ENCODE results near the gene DSP. TPM values are rescaled to one million over a fixed set of nuclear protein-coding genes. Genes with fewer than 3 reads are reported as not detected.
A peak's percentile ranks its signal among the peaks of the same experiment; 100 is the strongest.

Gene DSP
- total and polyA plus RNA-seq, 12 donors: 4.1 to 61.4 (median 38.8) TPM

DNA sequence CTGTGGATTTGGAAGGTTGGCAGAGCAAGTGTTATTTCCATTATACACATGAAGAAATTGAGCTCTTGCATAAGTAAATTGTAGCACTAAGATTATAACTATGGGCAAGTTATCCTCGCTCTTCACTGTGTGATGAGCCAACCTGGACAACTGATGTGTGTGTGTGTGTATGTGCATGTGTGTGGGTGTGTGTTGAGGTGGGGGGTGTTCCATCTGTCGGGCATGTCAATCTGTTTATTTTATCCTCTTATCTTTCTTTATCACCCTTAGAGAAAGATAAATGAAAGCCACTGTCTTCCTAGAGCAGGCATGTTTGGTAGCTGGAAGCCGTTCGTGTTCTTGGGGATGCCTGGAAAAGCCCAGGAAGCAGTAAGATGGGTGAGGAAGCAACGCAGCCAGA lies 3.0 kb upstream of the DSP start:
- Histone ChIP-seq H3K4me1 (replicated peaks in 1 of 2) (peaks cover 0 to 7% of the 10 kb centered on the region in 2 donors), H3K9me3 (replicated peaks in 1 of 3) (no peaks in the 10 kb centered on the region), H3K4me3 (no peak overlapping the region), H3K36me3 (replicated peaks in 1 of 2) (no peaks in the 10 kb centered on the region), H3K27ac (no peak overlapping the region), H3K27me3 (peaks cover 5% of the 10 kb centered on the region)
- WGBS, 4 donors: 69 to 82% (median 76%) methylated on average over 5 of the region's 5 CpGs
- intact Hi-C loops (cut with DNase I): no loop called here
- DNase-seq: no peak
- TF ChIP-seq POLR2A (IDR thresholded peaks at IDR 0.05): no peak
- TF ChIP-seq, protein P1, sequence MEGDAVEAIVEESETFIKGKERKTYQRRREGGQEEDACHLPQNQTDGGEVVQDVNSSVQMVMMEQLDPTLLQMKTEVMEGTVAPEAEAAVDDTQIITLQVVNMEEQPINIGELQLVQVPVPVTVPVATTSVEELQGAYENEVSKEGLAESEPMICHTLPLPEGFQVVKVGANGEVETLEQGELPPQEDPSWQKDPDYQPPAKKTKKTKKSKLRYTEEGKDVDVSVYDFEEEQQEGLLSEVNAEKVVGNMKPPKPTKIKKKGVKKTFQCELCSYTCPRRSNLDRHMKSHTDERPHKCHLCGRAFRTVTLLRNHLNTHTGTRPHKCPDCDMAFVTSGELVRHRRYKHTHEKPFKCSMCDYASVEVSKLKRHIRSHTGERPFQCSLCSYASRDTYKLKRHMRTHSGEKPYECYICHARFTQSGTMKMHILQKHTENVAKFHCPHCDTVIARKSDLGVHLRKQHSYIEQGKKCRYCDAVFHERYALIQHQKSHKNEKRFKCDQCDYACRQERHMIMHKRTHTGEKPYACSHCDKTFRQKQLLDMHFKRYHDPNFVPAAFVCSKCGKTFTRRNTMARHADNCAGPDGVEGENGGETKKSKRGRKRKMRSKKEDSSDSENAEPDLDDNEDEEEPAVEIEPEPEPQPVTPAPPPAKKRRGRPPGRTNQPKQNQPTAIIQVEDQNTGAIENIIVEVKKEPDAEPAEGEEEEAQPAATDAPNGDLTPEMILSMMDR (IDR thresholded peaks at IDR 0.05): no peak

DNA sequence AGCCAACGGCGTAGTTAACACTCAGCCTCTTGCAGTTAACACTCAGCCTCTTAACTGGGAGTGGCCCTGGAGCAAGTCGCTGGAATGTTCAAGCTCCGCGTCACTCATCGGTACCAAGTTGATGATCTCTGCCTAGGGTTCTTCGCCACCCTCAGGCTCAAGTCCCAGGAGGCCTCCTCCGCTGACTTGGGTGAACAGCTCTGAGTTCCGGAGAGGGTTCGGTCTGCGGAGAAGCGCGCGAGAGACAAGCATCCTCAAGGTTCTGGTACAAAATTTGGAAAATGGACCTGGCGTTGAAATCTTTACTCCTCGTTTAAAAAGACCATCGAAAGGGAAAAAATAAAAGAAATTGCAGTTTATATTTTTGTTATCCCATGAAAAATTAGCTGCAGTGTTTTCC lies 876 bp upstream of the DSP start:
- H3K4me3 ChIP-seq: peak overlapping the region in 1 of 4 donors; percentile 70
- DNase-seq: no peak
- H3K4me1 ChIP-seq (replicated peaks in 1 of 2): peaks cover 0 to 13% of the 10 kb centered on the region in 2 donors
- no peaks in the 10 kb centered on the region for H3K36me3 ChIP-seq (replicated peaks in 1 of 2)
- TF ChIP-seq, protein P1 (IDR thresholded peaks at IDR 0.05): no peak
- TF ChIP-seq POLR2A (IDR thresholded peaks at IDR 0.05): no peak
- H3K27ac ChIP-seq: no peak overlapping the region
- 41 to 64% (median 53%) methylated on average over 16 to 17 of the region's 17 CpGs for WGBS, 4 donors
- intact Hi-C loops (cut with DNase I): no loop called here
- no peaks in the 10 kb centered on the region for H3K9me3 ChIP-seq (replicated peaks in 1 of 3)
- H3K27me3 ChIP-seq: peaks cover 5% of the 10 kb centered on the region

DNA sequence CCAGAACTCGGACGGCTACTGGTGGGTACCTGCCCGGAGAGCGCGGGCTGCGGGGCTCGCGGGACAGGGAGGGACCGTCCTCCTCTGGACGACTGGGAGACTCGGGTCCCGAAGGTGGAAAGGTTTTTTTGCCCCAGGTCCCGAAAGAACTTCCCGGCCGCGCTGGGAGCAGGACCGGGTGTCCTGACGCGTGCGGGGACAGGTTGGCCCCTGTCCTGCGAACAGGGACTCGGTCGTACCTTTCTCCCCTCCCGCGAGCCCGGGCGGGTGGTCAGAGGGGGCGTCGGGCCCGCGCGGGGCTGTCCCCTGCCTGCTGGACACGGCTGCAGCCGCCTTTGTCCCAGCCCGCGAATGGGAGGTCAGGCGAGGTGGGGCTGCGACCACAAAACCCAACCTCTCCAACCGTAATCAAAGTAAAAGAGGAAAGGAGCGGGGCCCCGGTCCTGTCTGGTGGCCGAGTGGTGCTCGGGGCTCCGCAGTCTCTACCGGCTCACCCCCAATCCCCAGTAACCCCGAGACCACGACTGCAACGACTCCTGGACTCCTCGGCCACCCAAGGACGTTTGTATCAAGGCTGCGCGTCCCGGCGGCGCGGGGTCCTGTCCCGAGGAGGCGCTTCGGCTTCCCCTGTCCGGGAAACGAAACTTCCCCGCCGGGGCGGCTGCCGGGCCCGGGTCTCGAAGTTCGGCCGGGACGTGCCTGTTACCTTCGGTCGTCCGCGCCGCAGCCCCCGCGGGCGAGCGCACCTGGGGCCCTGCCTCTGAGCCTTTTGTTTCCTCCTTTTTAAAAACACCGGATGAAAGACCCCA lies 798 bp downstream of the DSP start:
- 0 to 2% (median 1%) methylated on average over 22 to 80 of the region's 80 CpGs; no CpG with 5 or more reads in 1 of the 4 donors for WGBS, 4 donors
- H3K36me3 ChIP-seq (replicated peaks in 1 of 2): no peaks in the 10 kb centered on the region
- peak overlapping the region; percentile 80 to 93 (median 88) for H3K27ac ChIP-seq
- intact Hi-C loops (cut with DNase I): no loop called here
- H3K4me1 ChIP-seq (replicated peaks in 1 of 2): peaks cover 0 to 21% of the 10 kb centered on the region in 2 donors
- no peaks in the 10 kb centered on the region for H3K9me3 ChIP-seq (replicated peaks in 1 of 3)
- peak in 6 of 7 donors; percentile 30 to 53 (median 46) for DNase-seq
- peaks cover 5% of the 10 kb centered on the region for H3K27me3 ChIP-seq
- TF ChIP-seq, protein P1 (IDR thresholded peaks at IDR 0.05): no peak
- no peak for TF ChIP-seq POLR2A (IDR thresholded peaks at IDR 0.05)
- peak overlapping the region; percentile 51 to 79 (median 71) for H3K4me3 ChIP-seq

DNA sequence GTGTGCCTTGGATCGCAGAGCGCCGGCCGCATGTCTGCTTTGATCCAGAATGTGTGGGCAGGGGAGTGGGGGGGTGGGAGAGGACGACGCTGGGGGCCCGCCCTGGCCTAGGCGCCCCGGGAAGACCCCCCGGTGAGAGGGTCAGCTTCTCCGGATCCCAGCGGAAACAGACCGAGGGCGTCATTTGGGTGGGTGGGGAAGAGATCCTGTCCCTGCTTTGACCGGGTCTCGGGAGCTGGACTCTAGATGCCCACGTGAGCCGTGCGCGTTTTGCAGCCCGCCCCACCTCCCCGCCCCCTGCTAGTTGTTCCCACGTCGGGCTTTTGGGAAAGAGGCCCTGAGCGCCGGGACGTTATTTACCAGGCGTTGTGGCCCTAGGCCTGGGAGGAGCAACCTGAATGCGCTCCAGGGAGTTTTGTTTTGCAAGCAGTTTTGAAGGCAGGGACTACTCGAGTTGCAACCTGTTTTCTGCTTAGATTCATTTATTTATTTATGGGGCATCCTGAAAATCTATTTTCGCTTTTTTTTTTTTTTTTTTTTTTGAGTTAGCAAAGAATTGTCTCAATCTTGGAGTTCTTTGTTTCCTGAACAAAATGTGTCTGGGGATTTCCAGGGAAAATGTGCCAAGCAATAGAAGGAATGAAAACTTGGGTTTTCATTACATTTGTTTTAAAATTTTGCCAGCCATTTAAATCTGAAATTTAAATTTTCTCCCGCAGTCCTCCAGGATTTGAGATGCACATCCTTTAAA lies 1.6 kb downstream of the DSP start:
- peaks cover 0 to 21% of the 10 kb centered on the region in 2 donors for H3K4me1 ChIP-seq (replicated peaks in 1 of 2)
- H3K4me3 ChIP-seq: peak overlapping the region in 3 of 4 donors; percentile 70 to 79 (median 72)
- intact Hi-C loops (cut with DNase I): no loop called here
- no peaks in the 10 kb centered on the region for H3K36me3 ChIP-seq (replicated peaks in 1 of 2)
- peak overlapping the region; percentile 80 to 93 (median 88) for H3K27ac ChIP-seq
- DNase-seq: peak; percentile 75 to 91 (median 87)
- no peaks in the 10 kb centered on the region for H3K9me3 ChIP-seq (replicated peaks in 1 of 3)
- 4 to 10% (median 7%) methylated on average over 13 to 32 of the region's 32 CpGs for WGBS, 4 donors
- TF ChIP-seq, protein P1 (IDR thresholded peaks at IDR 0.05): no peak
- peak in 1 of 2 donors; percentile 67 for TF ChIP-seq POLR2A (IDR thresholded peaks at IDR 0.05)
- H3K27me3 ChIP-seq: peaks cover 5% of the 10 kb centered on the region
